ENCODE results near the gene LTB4R.

DNA sequence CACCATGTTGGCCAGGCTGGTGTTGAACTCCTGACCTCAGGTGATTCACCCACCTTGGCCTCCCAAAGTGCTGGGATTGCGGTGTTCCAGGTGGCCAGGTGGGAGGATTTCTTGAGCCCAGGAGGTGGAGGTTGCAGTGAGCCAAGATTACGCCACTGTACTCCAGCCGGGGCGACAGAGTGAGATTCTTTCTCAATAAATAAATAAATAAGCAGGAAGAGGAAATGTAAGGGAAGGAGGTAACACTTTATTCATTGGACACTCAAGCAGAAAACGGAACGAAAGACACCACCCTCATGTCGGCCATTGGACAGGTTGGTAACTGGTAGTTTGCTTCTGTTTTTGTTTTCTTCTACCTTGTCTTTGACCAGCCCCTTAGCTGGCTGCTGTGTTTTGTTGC lies 43.7 kb downstream of the LTB4R start:
- TF ChIP-seq, protein P1, sequence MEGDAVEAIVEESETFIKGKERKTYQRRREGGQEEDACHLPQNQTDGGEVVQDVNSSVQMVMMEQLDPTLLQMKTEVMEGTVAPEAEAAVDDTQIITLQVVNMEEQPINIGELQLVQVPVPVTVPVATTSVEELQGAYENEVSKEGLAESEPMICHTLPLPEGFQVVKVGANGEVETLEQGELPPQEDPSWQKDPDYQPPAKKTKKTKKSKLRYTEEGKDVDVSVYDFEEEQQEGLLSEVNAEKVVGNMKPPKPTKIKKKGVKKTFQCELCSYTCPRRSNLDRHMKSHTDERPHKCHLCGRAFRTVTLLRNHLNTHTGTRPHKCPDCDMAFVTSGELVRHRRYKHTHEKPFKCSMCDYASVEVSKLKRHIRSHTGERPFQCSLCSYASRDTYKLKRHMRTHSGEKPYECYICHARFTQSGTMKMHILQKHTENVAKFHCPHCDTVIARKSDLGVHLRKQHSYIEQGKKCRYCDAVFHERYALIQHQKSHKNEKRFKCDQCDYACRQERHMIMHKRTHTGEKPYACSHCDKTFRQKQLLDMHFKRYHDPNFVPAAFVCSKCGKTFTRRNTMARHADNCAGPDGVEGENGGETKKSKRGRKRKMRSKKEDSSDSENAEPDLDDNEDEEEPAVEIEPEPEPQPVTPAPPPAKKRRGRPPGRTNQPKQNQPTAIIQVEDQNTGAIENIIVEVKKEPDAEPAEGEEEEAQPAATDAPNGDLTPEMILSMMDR (conservative IDR thresholded peaks at IDR 0.05), result no peak
- TF ChIP-seq ZFX (IDR thresholded peaks at IDR 0.05), result no peak

All from C4-2B (cell line).